AG04450 (cell line): ENCODE results near the gene ERFL. TPM values are rescaled to one million over a fixed set of nuclear protein-coding genes. Genes with fewer than 3 reads are reported as not detected.

Source experiments
- CTCF ChIA-PET: fragments of 300-600, 350-600 bp; formaldehyde crosslinking; extraction: SDS; loops from one replicate; lab custom pipeline; 2022; ENCODE audit warnings: antibody characterized with exemption, inconsistent platforms; lab: Charles Lee
- POLR2A ChIA-PET: fragments of 350-600 bp; formaldehyde crosslinking; extraction: SDS; loops from one replicate; lab custom pipeline; 2021; ENCODE audit warnings: antibody characterized with exemption, inconsistent platforms; lab: Yijun Ruan, JAX
- DNase-seq: peaks from one replicate; pipeline ENCODE4 v3.0.0-alpha.2; 2011; ENCODE audit warnings: low read depth, low spot score
- H3K27ac ChIP-seq: one replicate; pipeline ENCODE4 v1.5.1; 2012; ENCODE audit warnings: low read depth, low read length, control low read depth
- H3K27me3 ChIP-seq: one replicate; pipeline ENCODE4 v1.6.0; 2012; ENCODE audit warnings: low read length; ENCODE audit not compliant: control insufficient read depth, insufficient read depth
- H3K4me3 ChIP-seq: 2 replicates; pipeline ENCODE4 v1.5.1; 2011; ENCODE audit warnings: mild to moderate bottlenecking, low read depth, low read length, control low read depth
- H3K9me3 ChIP-seq: 2 replicates; pipeline ENCODE4 v1.5.1; 2012; ENCODE audit warnings: low read length; ENCODE audit not compliant: control insufficient read depth, insufficient read depth
- CTCF ChIP-seq: IDR thresholded peaks from 2 replicates; pipeline ENCODE4 v1.5.1; 2011; ENCODE audit warnings: low read depth, low read length, control low read depth, inconsistent platforms
- polyA plus RNA-seq: library from polyadenylated mRNA; depleted of rRNA; stranded (reverse); fragments of >200 nt; gene quantifications from 2 replicates; pipeline ENCODE4 v1.2.3, GENCODE V29; 2011

ERFL gene
- polyA plus RNA-seq, 1 experiment: not detected

- POLR2A ChIA-PET: interaction anchor here (1.1 kb wide), 1 partner anchor 10 kb away, joined by 6 read pairs; no protein-coding TSS in a partner anchor
Measured at GRCh38 chr19:41863209-41863931, 64.9 kb downstream of the ERFL start.

GRCh38 chr19:41862445-41862986 lies 65.7 kb downstream of the ERFL start:
- no peak overlapping the region for H3K27ac ChIP-seq
- ChIA-PET CTCF (interaction anchor here (0.7 kb wide), 1 partner anchor 109 kb away, joined by 4 read pairs; no protein-coding TSS in a partner anchor), POLR2A (interaction anchor here (1.1 kb wide), 1 partner anchor 11 kb away, joined by 6 read pairs; no protein-coding TSS in a partner anchor)
- H3K4me3 ChIP-seq: peak overlapping the region; percentile 99
- TF ChIP-seq CTCF: no peak
- no peak for DNase-seq
- H3K9me3 ChIP-seq: no peaks in the 10 kb centered on the region
- no peaks in the 10 kb centered on the region for H3K27me3 ChIP-seq

More at GRCh38 chr19:41863209-41863931, 64.9 kb downstream of the ERFL start:
- CTCF ChIA-PET: interaction anchor here (1.0 kb wide), 1 partner anchor 10 kb away, joined by 3 read pairs; no protein-coding TSS in a partner anchor
- Histone ChIP-seq H3K4me3 (no peak overlapping the region), H3K27me3 (no peaks in the 10 kb centered on the region), H3K9me3 (no peaks in the 10 kb centered on the region), H3K27ac (peak overlapping the region; percentile 21)
- no peak for DNase-seq
- TF ChIP-seq CTCF: no peak

- CTCF ChIA-PET: interaction anchor here (0.7 kb wide), 1 partner anchor 108 kb away, joined by 4 read pairs; no protein-coding TSS in a partner anchor
Measured at GRCh38 chr19:41861846-41862245, 66.4 kb downstream of the ERFL start.

GRCh38 chr19:41861116-41861768 lies 67.0 kb downstream of the ERFL start:
- peaks cover under 1% of the 10 kb centered on the region for H3K27me3 ChIP-seq
- no peak for DNase-seq
- ChIA-PET POLR2A (interaction anchor here (2.5 to 2.7 kb wide), 2 partner anchors 12 to 97 kb away, joined by 24 to 28 read pairs; partner anchors contain the start of gene RABAC1), CTCF (interaction anchor here (0.5 to 1.3 kb wide), 2 partner anchors 67 to 174 kb away, joined by 3 to 4 read pairs; no protein-coding TSS in a partner anchor)
- no peak for TF ChIP-seq CTCF
- peak overlapping the region; percentile 99 for H3K4me3 ChIP-seq
- H3K9me3 ChIP-seq: no peaks in the 10 kb centered on the region
- peak overlapping the region; percentile 80 for H3K27ac ChIP-seq

More at GRCh38 chr19:41861846-41862245, 66.4 kb downstream of the ERFL start:
- Histone ChIP-seq H3K27ac (no peak overlapping the region), H3K27me3 (no peaks in the 10 kb centered on the region), H3K9me3 (no peaks in the 10 kb centered on the region), H3K4me3 (peak overlapping the region; percentile 99)
- no peak for TF ChIP-seq CTCF
- POLR2A ChIA-PET: interaction anchor here (2.5 kb wide), 1 partner anchor 11 kb away, joined by 24 read pairs; no protein-coding TSS in a partner anchor
- no peak for DNase-seq
